Ishikawa (cell line): ENCODE measurements around the gene AQP12B.

ENCODE experiments used
- RAD21 ChIP-seq: IDR thresholded peaks from 2 replicates; pipeline ENCODE4 v1.6.1; 2012; ENCODE audit warnings: low read depth
- TF ChIP-seq, protein P1 (sequence below): IDR thresholded peaks from 2 replicates; pipeline ENCODE4 v1.6.1; 2012; ENCODE audit warnings: low read depth, mild to moderate bottlenecking
- TF ChIP-seq, protein P2 (sequence below): IDR thresholded peaks from 2 replicates; pipeline ENCODE4 v1.6.1; 2012

DNA sequence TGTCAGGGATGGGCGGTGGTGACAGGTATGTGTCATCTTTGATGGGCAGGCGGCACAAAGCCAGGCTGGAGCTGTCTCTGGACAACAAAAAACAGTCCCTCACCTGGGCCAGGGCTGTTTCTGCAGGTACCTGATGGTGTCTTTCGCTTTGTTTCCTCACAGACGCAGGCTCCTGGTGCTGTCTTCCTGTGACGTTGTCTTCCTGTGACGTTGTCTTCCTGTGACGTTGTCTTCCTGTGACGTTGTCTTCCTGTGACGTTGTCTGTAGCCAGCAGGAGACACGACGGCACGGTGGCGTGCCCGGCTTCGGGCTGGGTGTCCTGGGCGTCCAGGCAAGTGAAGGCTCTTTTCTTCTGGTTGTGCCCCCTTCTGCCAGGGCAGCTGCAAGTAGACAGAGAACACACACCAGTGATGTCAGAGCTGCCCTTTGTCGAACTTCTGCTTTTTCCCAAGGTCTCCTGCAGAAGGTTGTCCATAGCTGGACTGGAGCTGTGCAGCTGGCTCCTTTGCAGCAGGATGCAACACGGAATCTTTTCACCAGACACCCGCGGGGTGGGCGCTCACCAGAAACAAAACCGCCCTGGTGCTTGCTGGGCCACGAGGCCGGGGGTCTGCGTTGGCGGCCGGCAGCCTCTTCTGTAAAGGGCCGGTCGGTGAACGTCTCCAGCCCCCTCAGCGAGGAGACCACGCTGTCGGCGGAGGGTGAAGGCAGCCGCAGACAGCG, 36.3 kb downstream of the AQP12B start:
- TF ChIP-seq RAD21 = no peak
- TF ChIP-seq, protein P1, sequence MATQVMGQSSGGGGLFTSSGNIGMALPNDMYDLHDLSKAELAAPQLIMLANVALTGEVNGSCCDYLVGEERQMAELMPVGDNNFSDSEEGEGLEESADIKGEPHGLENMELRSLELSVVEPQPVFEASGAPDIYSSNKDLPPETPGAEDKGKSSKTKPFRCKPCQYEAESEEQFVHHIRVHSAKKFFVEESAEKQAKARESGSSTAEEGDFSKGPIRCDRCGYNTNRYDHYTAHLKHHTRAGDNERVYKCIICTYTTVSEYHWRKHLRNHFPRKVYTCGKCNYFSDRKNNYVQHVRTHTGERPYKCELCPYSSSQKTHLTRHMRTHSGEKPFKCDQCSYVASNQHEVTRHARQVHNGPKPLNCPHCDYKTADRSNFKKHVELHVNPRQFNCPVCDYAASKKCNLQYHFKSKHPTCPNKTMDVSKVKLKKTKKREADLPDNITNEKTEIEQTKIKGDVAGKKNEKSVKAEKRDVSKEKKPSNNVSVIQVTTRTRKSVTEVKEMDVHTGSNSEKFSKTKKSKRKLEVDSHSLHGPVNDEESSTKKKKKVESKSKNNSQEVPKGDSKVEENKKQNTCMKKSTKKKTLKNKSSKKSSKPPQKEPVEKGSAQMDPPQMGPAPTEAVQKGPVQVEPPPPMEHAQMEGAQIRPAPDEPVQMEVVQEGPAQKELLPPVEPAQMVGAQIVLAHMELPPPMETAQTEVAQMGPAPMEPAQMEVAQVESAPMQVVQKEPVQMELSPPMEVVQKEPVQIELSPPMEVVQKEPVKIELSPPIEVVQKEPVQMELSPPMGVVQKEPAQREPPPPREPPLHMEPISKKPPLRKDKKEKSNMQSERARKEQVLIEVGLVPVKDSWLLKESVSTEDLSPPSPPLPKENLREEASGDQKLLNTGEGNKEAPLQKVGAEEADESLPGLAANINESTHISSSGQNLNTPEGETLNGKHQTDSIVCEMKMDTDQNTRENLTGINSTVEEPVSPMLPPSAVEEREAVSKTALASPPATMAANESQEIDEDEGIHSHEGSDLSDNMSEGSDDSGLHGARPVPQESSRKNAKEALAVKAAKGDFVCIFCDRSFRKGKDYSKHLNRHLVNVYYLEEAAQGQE = no peak
- TF ChIP-seq, protein P2, sequence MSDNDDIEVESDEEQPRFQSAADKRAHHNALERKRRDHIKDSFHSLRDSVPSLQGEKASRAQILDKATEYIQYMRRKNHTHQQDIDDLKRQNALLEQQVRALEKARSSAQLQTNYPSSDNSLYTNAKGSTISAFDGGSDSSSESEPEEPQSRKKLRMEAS = no peak
